NCI-H526 treated with DMSO at 0.1 percent for 48 hours (cell line): ENCODE measurements around the gene CAND2.
"Not testable (repeated sequence)": the region's sequence is repeated elsewhere in the genome, so short reads cannot be mapped to it uniquely, and the experiment has no call there.

Source experiments
- DNase-seq: peaks from one replicate; lab custom pipeline; 2025; lab: John Stamatoyannopoulos, UW

The CAND2 gene

DNA sequence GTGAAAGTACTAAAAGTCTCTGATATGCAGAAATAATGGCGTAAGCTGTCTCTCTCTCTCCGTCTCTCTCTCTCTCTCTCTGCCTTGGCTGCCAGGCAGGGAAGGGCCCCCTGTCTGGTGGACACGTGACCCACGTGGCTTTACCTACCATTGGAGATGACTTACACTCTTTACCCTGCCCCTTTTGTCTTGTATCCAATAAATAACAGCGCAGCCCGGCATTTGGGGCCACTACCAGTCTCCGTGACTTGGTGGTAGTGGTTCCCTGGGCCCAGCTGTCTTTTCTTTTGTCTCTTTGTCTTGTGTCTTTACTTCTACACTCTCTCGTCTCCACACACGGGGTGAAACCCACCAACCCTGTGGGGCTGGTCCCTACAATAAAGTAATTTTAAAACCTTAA lies 25.2 kb upstream of the CAND2 start:
- DNase-seq, result no peak

DNA sequence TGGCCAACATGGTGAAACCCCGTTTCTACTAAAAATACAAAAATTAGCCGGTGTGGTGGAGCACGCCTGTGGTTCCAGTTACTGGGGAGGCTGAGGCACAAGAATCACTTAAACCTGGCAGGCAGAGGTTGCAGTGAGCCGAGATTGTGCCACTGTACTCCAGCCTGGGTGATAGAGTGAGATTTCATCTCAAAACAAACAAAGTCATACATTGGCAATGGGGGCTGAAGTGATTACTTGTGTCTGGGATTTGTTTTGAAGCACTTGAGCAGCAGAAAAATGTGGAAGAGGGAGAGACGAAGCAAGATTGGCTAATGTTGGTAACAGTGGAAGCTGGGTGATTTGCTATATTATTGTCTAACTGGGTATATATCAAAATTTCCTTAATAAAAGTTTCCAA lies 24.0 kb upstream of the CAND2 start:
- no peak for DNase-seq

DNA sequence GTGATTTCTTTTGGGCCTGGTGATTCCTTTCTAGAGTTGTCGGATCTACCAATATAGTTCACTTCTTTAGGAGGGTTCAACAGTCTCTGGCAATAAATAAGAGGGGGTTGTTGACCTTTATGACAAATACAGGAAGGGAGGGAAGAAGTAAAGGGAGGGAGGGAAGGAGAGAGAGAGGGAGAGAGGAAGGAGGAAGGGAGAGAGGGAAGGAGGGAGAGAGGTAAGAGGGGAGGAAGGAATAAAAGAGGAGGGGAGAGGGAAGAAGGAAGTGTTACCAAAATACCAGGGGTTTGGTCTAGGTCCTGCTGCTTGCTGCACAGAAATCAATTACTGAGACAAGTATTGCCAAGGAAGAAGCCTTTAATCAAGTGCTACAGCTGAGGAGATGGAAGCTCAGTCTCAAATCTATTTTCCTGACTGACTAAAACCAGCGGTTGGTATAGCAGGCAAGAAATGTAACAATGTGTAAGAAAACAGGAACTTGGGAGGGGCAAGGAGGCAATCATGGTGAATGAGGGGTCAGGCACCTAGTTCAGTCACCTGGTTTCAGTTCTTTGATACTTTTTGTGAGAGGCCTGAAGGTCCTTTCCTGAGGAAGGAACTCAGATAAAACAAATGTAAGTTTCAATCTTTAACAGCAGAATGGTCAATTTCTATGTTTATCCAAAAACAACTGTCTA lies 23.3 kb upstream of the CAND2 start:
- no peak for DNase-seq

DNA sequence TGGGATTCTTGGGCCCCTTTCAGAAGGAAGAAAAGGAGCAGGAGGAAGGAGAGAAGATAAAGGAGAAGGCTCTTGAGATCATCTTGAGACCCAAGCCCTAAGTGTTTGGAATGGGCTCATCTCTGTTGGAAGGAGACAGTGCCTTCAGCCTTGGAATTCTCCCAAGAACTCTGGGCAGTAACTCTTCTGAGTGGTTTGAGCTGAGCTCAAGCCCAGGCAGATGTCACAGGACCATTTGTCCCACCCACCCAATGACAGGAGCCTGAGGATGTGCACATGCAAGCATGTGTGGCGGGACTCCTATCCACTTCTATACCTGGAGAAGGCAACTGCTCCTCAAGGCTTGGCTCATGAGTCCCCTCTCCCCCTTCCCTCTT lies 22.8 kb upstream of the CAND2 start:
- DNase-seq, result no peak

DNA sequence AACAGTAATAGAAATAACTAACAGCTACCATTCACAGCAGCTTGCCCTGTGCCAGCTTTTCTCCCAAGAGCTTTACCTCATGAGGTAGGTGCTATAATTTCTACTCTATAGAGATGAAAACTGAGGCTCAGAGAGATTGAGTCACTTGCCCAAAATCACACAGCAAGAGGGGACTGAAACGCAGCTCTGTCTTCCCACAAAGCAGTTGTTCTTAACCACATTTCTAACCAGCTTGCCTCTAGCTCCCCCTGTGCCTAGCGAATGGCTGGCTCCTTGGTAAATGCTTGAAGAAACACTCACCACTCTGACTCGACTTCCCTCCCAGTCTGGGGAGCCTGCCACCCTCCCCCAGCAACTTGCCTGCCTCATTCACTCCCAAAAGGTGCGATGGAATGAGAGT lies 21.9 kb upstream of the CAND2 start:
- DNase-seq, result no peak

DNA sequence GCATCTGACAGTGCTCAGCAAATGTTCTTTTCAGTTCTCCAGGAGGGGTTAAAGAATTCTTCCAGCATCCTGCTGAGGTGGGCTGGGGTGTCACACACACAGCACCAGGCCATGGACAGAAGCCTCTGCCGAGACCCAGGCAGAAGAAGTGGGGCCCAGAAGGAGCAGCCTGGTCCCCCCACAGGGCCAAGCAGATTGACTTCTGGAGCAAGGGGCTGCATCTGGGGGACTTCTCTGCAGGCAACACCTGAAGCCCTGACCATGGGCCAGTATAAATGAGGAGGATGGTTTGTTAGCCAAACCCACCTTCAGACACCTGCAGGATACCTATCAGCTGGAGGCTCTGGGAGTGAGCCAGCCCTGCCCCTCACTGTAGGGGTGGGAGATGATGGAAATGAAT lies 21.3 kb upstream of the CAND2 start:
- no peak for DNase-seq

DNA sequence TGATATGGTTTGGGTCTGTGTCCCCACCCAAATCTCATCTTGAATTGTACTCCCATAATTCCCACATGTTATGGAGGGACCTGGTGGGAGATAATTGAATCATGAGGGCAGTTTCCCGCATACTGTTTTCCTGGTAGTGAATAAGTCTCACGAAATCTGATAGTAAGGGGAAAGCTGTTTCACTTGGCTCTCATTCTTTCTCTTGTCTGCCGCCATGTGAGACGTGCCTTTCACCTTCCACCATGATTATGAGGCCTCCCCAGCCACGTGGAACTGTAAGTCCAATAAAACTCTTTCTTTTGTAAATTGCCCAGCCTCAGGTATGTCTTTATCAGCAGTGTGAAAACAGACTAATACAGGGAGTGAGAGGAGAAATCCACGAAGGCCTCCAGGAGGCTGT lies 20.5 kb upstream of the CAND2 start:
- not testable (repeated sequence) for DNase-seq

DNA sequence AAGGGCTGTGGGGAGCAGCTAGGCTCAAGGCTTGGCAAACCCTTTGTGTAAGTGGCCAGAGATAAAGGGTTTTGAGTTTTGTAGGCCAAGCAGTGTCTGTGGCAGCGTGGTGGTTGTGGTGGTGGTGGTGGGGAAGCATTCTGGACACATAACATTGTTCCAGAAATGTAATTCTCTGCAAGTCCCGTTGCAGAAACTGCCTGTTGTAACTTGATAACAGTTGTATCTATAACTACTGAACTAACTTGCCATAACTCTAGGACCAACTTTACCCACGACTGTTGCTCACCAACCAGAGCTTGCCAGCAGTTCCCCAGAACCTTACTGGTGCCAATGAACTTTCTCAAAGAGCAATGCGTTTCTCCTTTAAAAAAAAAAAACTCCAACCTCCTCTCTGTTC lies 19.3 kb upstream of the CAND2 start:
- DNase-seq, result no peak

DNA sequence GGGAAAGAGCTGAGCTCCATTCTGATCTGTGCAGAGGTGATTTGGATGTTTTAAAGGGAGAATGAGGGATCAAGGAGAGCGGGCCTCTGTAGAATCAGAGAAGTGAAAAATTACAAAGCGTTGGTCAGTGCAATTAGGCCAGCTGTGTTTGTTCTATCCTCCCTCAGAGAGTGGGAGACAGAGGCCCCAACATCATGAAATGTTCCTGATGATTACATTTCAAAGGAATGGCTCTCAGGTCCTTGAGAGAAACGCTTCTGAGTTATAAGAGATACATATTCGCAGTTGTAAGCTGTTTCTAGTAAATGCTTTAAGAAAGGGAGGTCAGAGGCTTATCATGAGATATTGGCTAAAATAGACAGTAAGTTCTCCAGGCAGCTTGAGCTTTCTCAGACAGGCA lies 15.7 kb upstream of the CAND2 start:
- no peak for DNase-seq

DNA sequence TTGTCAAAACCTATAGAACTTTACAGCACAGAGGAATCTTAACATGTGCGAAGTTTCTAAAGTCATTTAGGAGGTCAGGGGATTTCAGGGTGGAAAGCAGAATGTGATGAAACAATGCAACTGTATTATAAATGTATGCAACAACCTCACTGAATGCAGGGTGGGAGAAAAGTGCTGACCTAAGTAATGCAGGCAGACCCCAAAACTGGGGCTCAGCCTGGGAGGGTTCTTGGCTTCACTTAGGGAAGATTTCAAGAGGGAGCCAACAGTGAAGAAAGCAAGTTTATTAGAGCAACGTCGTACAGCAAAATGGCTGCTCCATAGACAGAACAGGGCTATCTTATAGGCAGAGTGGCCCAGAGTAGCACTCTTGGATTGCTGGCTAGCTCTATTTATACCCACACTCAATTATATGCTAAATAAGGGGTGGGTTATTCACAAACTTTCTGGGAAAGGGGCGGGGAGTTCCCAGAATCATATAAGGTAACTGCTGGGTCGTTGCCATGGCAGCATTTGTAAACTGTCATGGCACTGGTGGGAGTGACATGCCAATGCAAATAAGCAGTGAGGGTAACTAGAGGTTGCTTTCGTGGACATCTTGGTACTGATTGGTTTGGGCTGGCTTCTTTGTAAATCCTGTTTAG lies 14.2 kb upstream of the CAND2 start:
- DNase-seq, result peak; percentile 48

DNA sequence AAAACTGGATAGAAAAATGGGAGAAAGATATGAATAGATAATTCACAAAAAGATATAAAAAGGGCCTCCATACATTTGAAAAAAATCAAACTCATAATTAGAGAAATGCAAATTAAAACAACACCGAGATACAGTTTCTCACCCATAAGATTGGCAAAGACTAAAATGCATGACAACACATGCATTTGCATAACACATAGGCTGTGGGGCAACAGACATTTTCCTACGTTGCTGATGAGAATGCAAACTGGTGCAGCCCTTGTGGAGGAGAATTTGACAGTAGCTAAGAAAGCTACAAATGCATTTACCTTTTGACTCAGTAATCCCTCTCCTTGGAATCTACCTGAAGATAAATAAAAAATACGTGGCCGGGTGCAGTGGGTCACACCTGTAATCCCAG lies 11.4 kb upstream of the CAND2 start:
- peak; percentile 61 for DNase-seq

DNA sequence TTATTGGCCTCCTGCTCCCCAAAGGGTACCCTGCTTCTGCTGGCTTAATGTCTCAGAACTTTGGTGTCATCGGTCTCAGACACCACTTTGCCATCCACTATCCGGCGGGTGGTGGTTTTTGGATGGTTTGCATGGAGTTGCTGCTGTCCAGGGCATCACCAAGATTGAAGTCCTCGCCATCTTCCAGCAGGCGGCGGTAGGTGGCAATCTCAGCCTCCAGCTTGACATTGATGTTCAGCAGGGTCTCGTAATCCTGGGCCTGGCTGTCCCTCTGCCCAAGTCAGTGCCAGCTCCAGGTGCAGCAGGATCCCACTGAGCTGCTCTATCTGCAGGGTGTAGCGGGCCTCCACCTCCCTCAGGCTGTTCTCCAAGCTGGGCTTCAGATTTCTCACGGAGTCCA lies 9.1 kb upstream of the CAND2 start:
- not testable (repeated sequence) for DNase-seq

DNA sequence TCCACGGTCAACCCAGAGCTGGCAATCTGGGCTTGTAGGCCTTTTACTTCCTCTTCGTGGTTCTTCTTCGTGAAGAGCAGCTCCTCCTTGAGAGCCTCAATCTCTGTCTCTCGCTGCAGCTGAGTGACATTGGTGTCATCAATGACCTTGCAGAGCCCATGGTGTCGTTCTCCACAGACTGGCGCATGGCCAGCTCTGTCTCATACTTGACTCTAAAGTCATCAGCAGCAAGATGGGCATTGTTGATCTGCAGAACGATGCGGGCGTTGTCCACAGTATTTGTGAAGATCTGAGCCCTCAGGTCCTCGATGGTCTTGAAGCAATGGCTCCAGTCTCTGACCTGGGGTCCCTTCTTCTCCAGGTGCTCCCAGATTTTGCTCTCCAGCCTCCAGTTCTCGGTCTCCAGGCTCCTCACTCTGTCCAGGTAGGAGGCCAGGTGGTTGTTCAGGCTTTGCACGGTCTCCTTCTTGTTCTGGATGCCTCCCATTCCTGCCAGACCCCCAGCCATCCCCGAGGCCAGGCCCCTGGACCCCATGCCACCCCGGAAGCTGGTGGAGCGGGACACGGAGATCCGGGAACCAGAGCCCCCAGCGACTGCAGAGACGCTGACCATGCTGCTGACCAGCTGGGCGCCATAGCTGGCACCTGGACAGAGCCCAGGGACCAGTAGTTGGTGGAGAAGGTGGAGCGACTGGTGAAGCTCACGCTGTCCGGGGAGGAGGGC lies 8.4 kb upstream of the CAND2 start:
- not testable (repeated sequence) for DNase-seq

DNA sequence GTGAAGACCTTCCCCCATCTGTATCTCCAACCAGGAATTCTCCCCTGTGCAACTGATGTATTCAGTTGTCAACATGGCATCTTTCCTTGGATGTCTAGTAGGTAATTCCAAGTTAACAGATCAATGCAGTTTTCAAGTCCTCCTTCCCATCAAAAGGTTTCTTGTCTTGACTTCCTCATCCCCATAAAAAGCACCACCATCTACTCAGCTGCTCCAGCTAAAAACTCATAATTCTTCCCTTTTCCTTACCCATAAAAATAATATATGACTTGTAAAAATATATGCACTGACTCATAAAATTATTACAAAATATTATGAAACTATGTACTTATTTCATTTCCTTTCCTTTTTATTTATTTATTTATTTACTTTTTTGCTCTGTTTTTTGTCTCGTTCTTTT lies 5.0 kb upstream of the CAND2 start:
- no peak for DNase-seq

DNA sequence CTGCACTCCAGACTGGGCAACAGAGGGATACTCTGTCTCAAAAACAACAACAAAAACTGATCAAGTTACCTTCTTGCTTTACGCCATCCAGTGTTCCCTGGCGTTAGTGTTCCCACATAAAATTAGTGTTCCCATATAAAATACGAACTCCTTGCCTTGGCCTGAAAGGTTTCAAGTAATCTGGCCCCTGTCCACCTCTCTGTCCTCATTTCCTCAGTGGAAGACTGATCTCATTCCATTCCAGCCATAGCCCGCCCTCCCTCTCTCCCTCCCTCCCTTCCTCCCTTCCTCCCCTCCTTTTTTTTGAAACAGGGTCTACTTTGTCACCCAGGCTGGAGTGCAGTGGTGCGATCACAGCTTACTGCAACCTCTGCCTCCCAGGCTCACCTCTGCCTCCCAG lies 2.8 kb upstream of the CAND2 start:
- DNase-seq, result no peak

DNA sequence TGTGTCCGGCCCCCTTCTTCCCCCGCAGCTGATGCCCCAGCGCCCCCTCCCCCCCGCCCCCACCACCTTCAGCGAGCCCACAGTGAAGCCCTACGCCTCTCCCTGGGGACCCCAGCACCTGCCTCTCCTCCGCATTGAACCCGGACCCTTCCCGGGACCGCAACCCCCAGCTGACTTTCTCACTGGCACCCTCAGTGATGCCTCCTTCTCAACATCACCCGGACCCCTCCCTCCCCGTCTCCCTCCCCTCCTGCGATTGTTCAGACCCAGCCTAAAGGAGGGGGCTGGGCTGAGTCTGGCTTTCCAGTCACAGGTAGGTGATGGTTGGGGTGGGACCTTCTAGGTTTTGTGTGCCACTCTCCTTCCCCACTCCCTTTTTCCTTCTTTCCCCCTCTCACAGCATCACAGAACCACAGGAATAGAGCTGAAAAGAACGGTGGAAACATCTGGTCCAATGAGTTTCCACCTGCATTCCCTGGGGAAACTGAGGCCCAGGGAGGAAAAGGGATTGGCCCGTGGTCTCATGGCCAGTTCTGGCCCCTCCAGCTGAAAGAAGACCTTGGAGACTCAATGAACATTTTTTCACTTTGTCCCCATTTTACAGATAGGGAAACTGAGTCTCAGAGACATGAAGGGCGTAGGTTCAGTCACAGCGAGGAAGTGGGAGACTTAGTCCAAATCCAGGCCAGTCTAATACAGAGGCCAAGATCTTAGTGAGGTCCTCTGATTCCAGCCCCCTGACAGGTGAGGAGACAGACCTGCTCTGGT lies 828 bp downstream of the CAND2 start:
- DNase-seq, result no peak

DNA sequence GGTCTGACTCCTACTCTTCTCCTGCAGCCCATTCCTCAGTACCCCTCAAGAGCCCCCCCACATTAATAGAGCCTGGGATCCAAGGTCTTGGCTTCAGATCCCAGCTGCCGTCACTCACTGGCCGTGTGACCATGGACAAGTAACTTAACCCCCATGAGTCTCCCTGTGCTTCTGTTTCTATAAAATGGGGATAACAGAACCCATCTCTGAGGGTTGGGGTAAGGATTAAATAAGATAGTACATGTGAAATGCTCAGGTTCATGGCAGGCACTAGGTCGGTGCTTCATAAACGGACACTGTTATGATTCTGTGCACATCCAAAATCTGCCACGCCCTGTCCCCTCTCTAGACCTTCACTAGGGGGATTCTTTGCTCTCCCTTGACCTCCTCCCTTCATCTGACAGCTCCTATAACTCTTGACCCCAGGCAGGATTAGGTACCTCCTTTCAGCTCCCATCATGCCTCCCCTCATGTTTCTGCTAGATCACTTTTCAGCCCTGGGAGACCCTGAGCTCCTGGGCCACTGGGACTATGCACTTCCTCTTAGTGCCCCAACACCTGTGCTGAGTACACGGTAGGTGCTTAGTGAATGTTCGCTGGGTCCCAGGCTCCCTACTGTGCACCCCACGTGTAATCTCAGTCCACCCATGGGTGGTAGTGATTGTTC lies 1.5 kb downstream of the CAND2 start:
- no peak for DNase-seq

DNA sequence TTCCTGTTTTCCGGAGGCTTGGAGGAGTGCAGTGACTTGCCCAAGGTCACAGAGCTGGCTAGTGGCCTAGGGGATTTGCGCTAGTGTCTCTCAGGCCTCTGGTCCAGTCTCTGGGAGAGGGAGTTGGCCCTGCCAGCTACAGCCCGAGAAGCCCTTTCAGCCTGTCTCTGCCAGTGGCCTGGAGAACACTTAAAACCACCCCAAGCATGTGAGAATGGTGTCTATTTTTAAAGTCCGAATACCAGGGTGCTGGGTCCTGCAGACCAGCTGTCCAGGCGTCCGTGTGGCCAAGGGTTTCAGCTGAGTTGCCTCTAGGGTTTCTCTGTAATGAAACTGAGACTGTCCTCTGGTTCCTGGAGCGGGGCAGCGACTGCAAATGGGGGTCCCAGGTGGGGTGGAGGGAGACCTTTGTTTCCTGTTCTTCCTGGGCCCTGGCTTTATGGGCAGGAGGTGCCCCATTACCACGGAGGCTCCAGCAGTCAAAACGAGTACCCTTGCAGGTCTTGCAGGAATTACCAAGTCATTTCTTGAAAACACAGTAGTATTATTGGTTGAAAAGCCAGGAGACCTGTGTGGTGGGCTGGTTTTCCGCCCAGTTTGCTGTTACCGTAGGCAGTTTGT lies 2.2 kb downstream of the CAND2 start:
- no peak for DNase-seq

DNA sequence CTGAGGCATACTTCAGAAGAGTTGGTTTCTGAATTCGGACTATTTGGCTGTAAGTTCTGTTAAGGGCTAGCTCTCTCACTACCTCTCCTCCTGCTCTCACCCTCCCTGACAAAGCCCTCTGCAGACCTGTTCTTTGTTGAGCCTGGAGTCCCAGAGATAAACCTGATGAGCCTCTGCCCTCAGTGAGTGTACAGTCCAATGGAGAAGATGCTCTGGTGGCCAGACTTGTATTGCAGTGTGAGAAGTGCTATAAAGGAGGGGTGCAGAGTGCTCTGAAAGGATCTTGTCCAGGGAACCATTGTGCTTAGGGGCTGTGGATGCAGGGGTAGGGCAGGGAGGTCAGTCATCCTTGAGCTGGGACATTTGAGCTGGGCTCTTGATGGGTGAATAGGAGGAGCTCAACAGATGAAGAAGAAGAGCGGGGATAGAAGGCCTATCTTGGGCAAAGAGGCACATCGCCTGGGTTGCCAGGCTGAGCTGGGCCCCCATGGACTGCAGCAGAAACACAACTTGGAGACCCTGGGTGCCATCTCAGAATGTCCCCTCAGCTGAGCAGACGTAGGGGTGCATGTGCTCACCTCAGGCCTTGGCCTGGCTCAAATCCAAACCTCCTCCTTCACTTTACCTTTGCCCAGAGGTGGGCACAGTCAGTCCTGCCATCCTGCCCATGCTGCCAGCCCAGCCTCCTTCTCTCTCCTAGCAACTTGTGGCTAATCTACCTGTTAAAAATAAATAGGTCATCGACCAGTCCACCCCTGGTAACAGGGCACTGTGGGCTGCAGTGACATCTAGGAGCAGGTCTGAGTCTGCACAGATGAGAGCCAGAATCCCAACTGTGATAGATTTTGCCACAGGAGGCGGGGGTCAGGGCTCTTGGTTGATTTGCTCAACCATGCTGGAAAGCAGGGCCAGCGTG lies 3.3 kb downstream of the CAND2 start:
- DNase-seq, result no peak

DNA sequence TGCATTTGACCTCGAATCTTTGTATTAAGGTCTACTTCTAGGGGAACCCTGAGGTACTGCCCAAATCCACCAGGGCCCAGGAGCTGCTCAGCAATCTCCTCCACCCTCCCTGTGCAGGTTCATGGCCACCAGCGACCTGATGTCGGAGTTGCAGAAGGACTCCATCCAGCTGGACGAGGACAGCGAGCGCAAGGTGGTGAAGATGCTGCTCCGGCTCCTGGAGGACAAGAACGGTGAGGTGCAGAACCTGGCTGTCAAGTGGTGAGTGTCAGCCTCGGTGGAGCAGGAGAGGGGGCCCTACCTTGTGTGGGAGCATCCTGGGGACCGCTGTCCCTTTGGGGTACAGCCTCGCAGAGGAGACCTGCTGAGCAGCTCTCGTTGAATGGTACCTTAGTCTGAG lies 6.9 kb downstream of the CAND2 start:
- no peak for DNase-seq

DNA sequence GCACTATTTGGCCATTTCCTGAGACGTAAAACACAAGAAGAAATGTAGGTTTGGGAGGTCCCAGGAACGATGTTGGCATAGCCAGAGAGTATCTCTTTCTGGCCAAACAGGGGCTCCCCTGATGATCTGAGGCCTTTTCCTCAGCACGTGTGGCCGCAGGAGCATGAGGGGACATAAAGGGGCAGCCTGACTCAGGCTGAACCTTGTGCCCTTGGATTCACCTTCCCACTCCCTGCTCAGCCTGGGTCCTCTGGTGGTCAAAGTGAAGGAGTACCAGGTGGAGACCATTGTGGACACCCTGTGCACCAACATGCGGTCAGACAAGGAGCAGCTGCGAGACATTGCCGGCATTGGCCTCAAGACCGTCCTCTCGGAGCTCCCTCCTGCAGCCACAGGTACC lies 10.6 kb downstream of the CAND2 start:
- no peak for DNase-seq
